H9 (cell line): ENCODE data around the gene CPHXL2. TPM values are rescaled to one million over a fixed set of nuclear protein-coding genes. Genes with fewer than 3 reads are reported as not detected.

Experiments used
- DNase-seq: peaks from one replicate; pipeline ENCODE4 v3.0.0-alpha.2; 2017
- H2AFZ ChIP-seq: one replicate; pipeline ENCODE4 v1.6.1; 2013; ENCODE audit warnings: mild to moderate bottlenecking, low read length, control low read depth, moderate library complexity
- H2AK5ac ChIP-seq: 2 replicates; pipeline ENCODE4 v1.6.1; 2013; ENCODE audit warnings: low read length, control low read depth, mixed read lengths; ENCODE audit not compliant: insufficient read length
- H2BK120ac ChIP-seq: one replicate; pipeline ENCODE4 v1.6.1; 2013; ENCODE audit warnings: low read depth, mild to moderate bottlenecking, low read length, control low read depth, inconsistent platforms; ENCODE audit not compliant: poor library complexity, severe bottlenecking
- H2BK12ac ChIP-seq: 2 replicates; pipeline ENCODE4 v1.6.1; 2013; ENCODE audit warnings: low read length, control low read depth, mixed read lengths, low read depth; ENCODE audit not compliant: insufficient read length
- H2BK15ac ChIP-seq: 2 replicates; pipeline ENCODE4 v1.6.1; 2013; ENCODE audit warnings: low read depth, low read length, control low read depth
- H2BK20ac ChIP-seq: one replicate; pipeline ENCODE4 v1.6.1; 2013; ENCODE audit warnings: low read depth, mild to moderate bottlenecking, low read length, control low read depth, inconsistent platforms; ENCODE audit not compliant: poor library complexity, severe bottlenecking
- H2BK5ac ChIP-seq: 2 replicates; pipeline ENCODE4 v1.6.1; 2013; ENCODE audit warnings: low read length, control low read depth, mixed read lengths; ENCODE audit not compliant: insufficient read length
- H3K14ac ChIP-seq: 2 replicates; pipeline ENCODE4 v1.6.1; 2013; ENCODE audit warnings: low read length, control low read depth; ENCODE audit not compliant: insufficient read depth
- H3K18ac ChIP-seq: 2 replicates; pipeline ENCODE4 v1.6.1; 2013; ENCODE audit warnings: low read depth, mild to moderate bottlenecking, mixed read lengths, low read length, control low read depth; ENCODE audit not compliant: insufficient read length
- H3K23ac ChIP-seq: 2 replicates; pipeline ENCODE4 v1.6.1; 2013; ENCODE audit warnings: low read length, control low read depth, mixed read lengths, low read depth; ENCODE audit not compliant: insufficient read length
- H3K23me2 ChIP-seq: 2 replicates; pipeline ENCODE4 v1.6.1; 2013; ENCODE audit warnings: low read depth, mild to moderate bottlenecking, mixed read lengths, low read length, control low read depth; ENCODE audit not compliant: insufficient read length, poor library complexity, severe bottlenecking
- H3K27ac ChIP-seq: 2 replicates; pipeline ENCODE4 v1.5.1; 2013; ENCODE audit warnings: low read length, control low read depth, mixed read lengths, low read depth; ENCODE audit not compliant: insufficient read length
- H3K27me3 ChIP-seq: 2 replicates; pipeline ENCODE4 v1.6.1; 2013; ENCODE audit warnings: low read length, control low read depth, inconsistent platforms; ENCODE audit not compliant: insufficient read depth
- H3K4ac ChIP-seq: 2 replicates; pipeline ENCODE4 v1.6.1; 2013; ENCODE audit warnings: low read depth, mild to moderate bottlenecking, control low read depth, inconsistent platforms, low read length, moderate library complexity
- H3K4me1 ChIP-seq: 2 replicates; pipeline ENCODE4 v1.6.1; 2013; ENCODE audit warnings: low read length, control low read depth, inconsistent platforms; ENCODE audit not compliant: insufficient read depth
- H3K4me2 ChIP-seq: 2 replicates; pipeline ENCODE4 v1.6.1; 2013; ENCODE audit warnings: low read length, control low read depth, mixed read lengths; ENCODE audit not compliant: insufficient read length, insufficient read depth
- H3K56ac ChIP-seq: 2 replicates; pipeline ENCODE4 v1.6.1; 2013; ENCODE audit warnings: low read depth, mild to moderate bottlenecking, mixed read lengths, low read length, control low read depth; ENCODE audit not compliant: insufficient read length
- H3K79me1 ChIP-seq: 2 replicates; pipeline ENCODE4 v1.6.1; 2013; ENCODE audit warnings: low read depth, mild to moderate bottlenecking, moderate library complexity, low read length, control low read depth, inconsistent platforms; ENCODE audit not compliant: insufficient read depth, poor library complexity, severe bottlenecking
- H3K79me2 ChIP-seq: 2 replicates; pipeline ENCODE4 v1.6.1; 2013; ENCODE audit warnings: low read length, control low read depth, inconsistent platforms; ENCODE audit not compliant: insufficient read depth
- H3K9ac ChIP-seq: 2 replicates; pipeline ENCODE4 v1.6.1; 2013; ENCODE audit warnings: low read length, control low read depth, mixed read lengths; ENCODE audit not compliant: insufficient read length; ENCODE audit errors: extremely low read depth
- H3K9me3 ChIP-seq: one replicate; pipeline ENCODE4 v1.6.1; 2013; ENCODE audit warnings: low read depth, low read length, inconsistent platforms; ENCODE audit not compliant: control insufficient read depth
- H3T11ph ChIP-seq: one replicate; pipeline ENCODE4 v1.6.1; 2013; ENCODE audit warnings: mild to moderate bottlenecking, low read length, control low read depth, inconsistent platforms
- H4K20me1 ChIP-seq: one replicate; pipeline ENCODE4 v1.6.1; 2013; ENCODE audit not compliant: control insufficient read depth, insufficient read length, insufficient read depth
- H4K5ac ChIP-seq: 2 replicates; pipeline ENCODE4 v1.6.1; 2013; ENCODE audit warnings: low read depth, mild to moderate bottlenecking, mixed read lengths, low read length, control low read depth; ENCODE audit not compliant: insufficient read length
- H4K8ac ChIP-seq: replicated peaks from 2 replicates; pipeline ENCODE4 v1.6.1; 2013; ENCODE audit warnings: low read length, control low read depth, mixed read lengths, low read depth; ENCODE audit not compliant: insufficient read length
- H4K91ac ChIP-seq: 2 replicates; pipeline ENCODE4 v1.6.1; 2013; ENCODE audit warnings: low read depth, mild to moderate bottlenecking, moderate library complexity, mixed read lengths, low read length, control low read depth; ENCODE audit not compliant: insufficient read length
- H3K27ac Mint-ChIP-seq, 3 experiments: 2 replicates in 2 of 3; 3 replicates in 1 of 3; pipeline ENCODE4 v1.8.0; 2020 to 2021; ENCODE audit warnings: mixed read lengths in 3 of 3, mild to moderate bottlenecking in 1 of 3, moderate library complexity in 1 of 3
- H3K27me3 Mint-ChIP-seq: 2 replicates; pipeline ENCODE4 v1.8.0; 2021; ENCODE audit warnings: low read depth, mild to moderate bottlenecking, moderate library complexity, mixed read lengths
- H3K36me3 Mint-ChIP-seq, 3 experiments: 2 replicates in 2 of 3; 3 replicates in 1 of 3; pipeline ENCODE4 v1.8.0; 2020 to 2021; ENCODE audit warnings: low read depth in 3 of 3, mixed read lengths in 3 of 3; ENCODE audit not compliant: insufficient read depth in 1 of 3
- H3K4me1 Mint-ChIP-seq, 2 experiments: 2 replicates each; pipeline ENCODE4 v1.8.0; 2020; ENCODE audit warnings: mixed read lengths in 2 of 2
- H3K4me3 Mint-ChIP-seq, 2 experiments: 2 replicates in 1 of 2; 3 replicates in 1 of 2; pipeline ENCODE4 v1.8.0; 2020 to 2021; ENCODE audit warnings: mild to moderate bottlenecking in 2 of 2, mixed read lengths in 2 of 2, moderate library complexity in 1 of 2
- H3K9me3 Mint-ChIP-seq, 2 experiments: 2 replicates in 1 of 2; 3 replicates in 1 of 2; pipeline ENCODE4 v1.8.0; 2020; ENCODE audit warnings: mild to moderate bottlenecking in 2 of 2, mixed read lengths in 2 of 2, moderate library complexity in 1 of 2
- CTCF ChIP-seq: fragments of 200-600 bp; sonication (generic); conservative IDR thresholded peaks from 3 replicates; pipeline ENCODE4 v1.8.0; 2021; ENCODE audit warnings: antibody characterized with exemption, mild to moderate bottlenecking
- whole genome bisulfite sequencing: extraction: QIAGEN DNeasy Blood & Tissue Kit; methylation state at CpG from one replicate; pipeline ENCODE4 v1.1.7; 2013; ENCODE audit warnings: missing lambda C conversion rate, low lambda C conversion rate, mixed read lengths; ENCODE audit not compliant: insufficient read length; ENCODE audit errors: extremely low coverage; 5-methylcytosine and 5-hydroxymethylcytosine counted together
- total RNA-seq: library from RNA; stranded (reverse); gene quantifications from 2 replicates; pipeline ENCODE4 v1.2.1, GENCODE V29; 2021

The CPHXL2 gene
- total RNA-seq, 1 experiment from 2014 or later, result not detected

- no peaks in the 10 kb centered on the region for H3K9me3 Mint-ChIP-seq
- no peak overlapping the region for H3K23ac ChIP-seq
- H4K5ac ChIP-seq, result no peak overlapping the region
- H3K79me1 ChIP-seq, result no peaks in the 10 kb centered on the region
- no peak overlapping the region for H2BK20ac ChIP-seq
- H3K27me3 Mint-ChIP-seq, result peaks cover 1% of the 10 kb centered on the region; the same call in 1 of the 2 replicates
- no peak overlapping the region for H3K4me2 ChIP-seq
- no peaks in the 10 kb centered on the region for H3K4me1 ChIP-seq
- no peaks in the 10 kb centered on the region for H3K9me3 ChIP-seq
- H4K20me1 ChIP-seq, result no peaks in the 10 kb centered on the region
- no peaks in the 10 kb centered on the region for H3K79me2 ChIP-seq
- no peak overlapping the region for H4K91ac ChIP-seq
- H3K9ac ChIP-seq, result no peak overlapping the region
- H3K23me2 ChIP-seq, result peaks cover 11% of the 10 kb centered on the region
- no peak overlapping the region for H3K4me3 Mint-ChIP-seq
- H3K18ac ChIP-seq, result no peak overlapping the region
- H2AK5ac ChIP-seq, result no peak overlapping the region
- H3K14ac ChIP-seq, result no peak overlapping the region
- no peak for TF ChIP-seq CTCF
- no peak overlapping the region for H3K27ac ChIP-seq
- H2BK12ac ChIP-seq, result no peak overlapping the region
- H3T11ph ChIP-seq, result no peak overlapping the region
- no peak overlapping the region for H3K4ac ChIP-seq
- no peaks in the 10 kb centered on the region for H3K27me3 ChIP-seq
- WGBS, result no CpG with 5 or more reads among the region's 20 CpGs
- H3K36me3 Mint-ChIP-seq, result peaks cover 22 to 46% (median 39%) of the 10 kb centered on the region in 3 experiments; a peak in 6 of 7 replicates
- DNase-seq, result no peak
- no peak overlapping the region for H3K56ac ChIP-seq
- H2BK5ac ChIP-seq, result no peak overlapping the region
- H2BK120ac ChIP-seq, result no peak overlapping the region
- H3K27ac Mint-ChIP-seq, result no peak overlapping the region; a peak in 1 of 7 replicates
- no peak overlapping the region for H4K8ac ChIP-seq
- H2BK15ac ChIP-seq, result no peak overlapping the region
- H3K4me1 Mint-ChIP-seq, result peaks cover 15 to 17% of the 10 kb centered on the region in 2 experiments
- H2AFZ ChIP-seq, result no peak overlapping the region
Measured at GRCh38 chr16:75620326-75621169, 56.3 kb downstream of the CPHXL2 start.
